Endothelial cell of umbilical vein (primary cell): ENCODE results near the gene AKAP11. TPM values are rescaled to one million over a fixed set of nuclear protein-coding genes. Genes with fewer than 3 reads are reported as not detected.

Source experiments
- BruUV-seq: library from RNA; stranded (reverse); fragments of 400-500 nt; replicated peaks from 2 replicates; lab custom pipeline; 2021; lab: Mats Ljungman, UMichigan
- CTCF ChIA-PET: fragments of 300-600, 350-600 bp; sonication (Branson Sonifier 250); formaldehyde crosslinking; loops from one replicate; lab custom pipeline; 2021; ENCODE audit warnings: antibody characterized with exemption, inconsistent platforms; lab: Charles Lee
- POLR2A ChIA-PET: fragments of 300-600, 350-600 bp; sonication (Branson Sonifier 250); formaldehyde crosslinking; loops from one replicate; lab custom pipeline; 2021; ENCODE audit warnings: antibody characterized with exemption, inconsistent platforms; lab: Charles Lee
- DNase-seq: peaks from one replicate; pipeline ENCODE4 v3.0.0-alpha.2; 2011; ENCODE audit warnings: low read depth, low spot score
- FAIRE-seq: peaks from 2 replicates; lab custom pipeline; 2011; peaks lifted over from hg19 to GRCh38; lab: Jason Lieb, UNC
- H2AFZ ChIP-seq: 2 replicates; pipeline ENCODE4 v1.6.0; 2012; ENCODE audit warnings: low read depth, low read length, control low read depth, inconsistent platforms
- H3K27ac ChIP-seq: 2 replicates; pipeline ENCODE4 v1.5.1; 2011; ENCODE audit warnings: low read depth, mild to moderate bottlenecking, control low read depth, low read length, moderate library complexity; ENCODE audit not compliant: insufficient read depth
- H3K27me3 ChIP-seq, 2 experiments: 2 replicates each; pipeline versions ENCODE4 v1.6.0 to v1.6.1; 2011; ENCODE audit warnings: low read length in 2 of 2, mixed read lengths in 1 of 2; ENCODE audit not compliant: control insufficient read depth in 2 of 2, insufficient read depth in 2 of 2
- H3K36me3 ChIP-seq, 2 experiments: 2 replicates in 1 of 2; 3 replicates in 1 of 2; pipeline ENCODE4 v1.5.1; 2011; ENCODE audit warnings: low read length in 2 of 2, mild to moderate bottlenecking in 1 of 2, moderate library complexity in 1 of 2; ENCODE audit not compliant: control insufficient read depth in 2 of 2, insufficient read depth in 2 of 2; ENCODE audit errors: extremely low read depth in 1 of 2
- H3K4me1 ChIP-seq: 3 replicates; pipeline ENCODE4 v1.5.1; 2011; ENCODE audit warnings: mild to moderate bottlenecking, low read length; ENCODE audit not compliant: control insufficient read depth, insufficient read depth; ENCODE audit errors: extremely low read depth
- H3K4me2 ChIP-seq: 2 replicates; pipeline ENCODE4 v1.6.1; 2011; ENCODE audit warnings: low read length, control low read depth, mixed read lengths; ENCODE audit not compliant: insufficient read depth
- H3K4me3 ChIP-seq, 3 experiments: fragments of 200-600 bp in 1 of 3; sonication (generic), shearing (Covaris generic) in 1 of 3; replicated peaks in 1 of 3; 2 replicates each; pipeline ENCODE4 v1.5.1; 2011 to 2016; ENCODE audit warnings: control low read depth in 3 of 3, low read length in 3 of 3, mild to moderate bottlenecking in 2 of 3, inconsistent platforms in 1 of 3, low read depth in 1 of 3, moderate library complexity in 1 of 3; ENCODE audit not compliant: insufficient read depth in 1 of 3
- H3K79me2 ChIP-seq: 2 replicates; pipeline ENCODE4 v1.6.0; 2012; ENCODE audit warnings: low read length, inconsistent platforms; ENCODE audit not compliant: control insufficient read depth, insufficient read depth
- H3K9ac ChIP-seq: replicated peaks from 2 replicates; pipeline ENCODE3; 2011; ENCODE audit warnings: low read length, control low read depth; ENCODE audit not compliant: insufficient read depth; ENCODE audit errors: extremely low read depth
- H3K9me1 ChIP-seq: replicated peaks from 3 replicates; pipeline ENCODE4 v1.6.0; 2011; ENCODE audit warnings: mild to moderate bottlenecking, low read length; ENCODE audit not compliant: control insufficient read depth, insufficient read depth; ENCODE audit errors: extremely low read depth
- H3K9me3 ChIP-seq: replicated peaks from 2 replicates; pipeline ENCODE4 v1.5.1; 2012; ENCODE audit warnings: low read length, inconsistent platforms; ENCODE audit not compliant: control insufficient read depth, insufficient read depth
- H4K20me1 ChIP-seq: replicated peaks from 2 replicates; pipeline ENCODE3; 2011; ENCODE audit warnings: mild to moderate bottlenecking, low read length; ENCODE audit not compliant: control insufficient read depth, insufficient read depth; ENCODE audit errors: extremely low read depth
- CTCF ChIP-seq, 2 donors: IDR thresholded peaks; 1 replicate in 1 of 2; 2 replicates in 1 of 2; pipeline ENCODE4 v1.5.1; 2011; ENCODE audit warnings: low read length in 2 of 2, mild to moderate bottlenecking in 2 of 2, moderate library complexity in 2 of 2, control low read depth in 1 of 2, inconsistent platforms in 1 of 2, low read depth in 1 of 2; ENCODE audit not compliant: insufficient read depth in 1 of 2; ENCODE audit errors: extremely low read depth in 1 of 2
- EZH2 ChIP-seq: IDR thresholded peaks from 2 replicates; pipeline ENCODE4 v1.6.1; 2012; ENCODE audit warnings: borderline replicate concordance, low read depth, mild to moderate bottlenecking, moderate library complexity, low read length, inconsistent platforms; ENCODE audit not compliant: severe bottlenecking
- FOS ChIP-seq: IDR thresholded peaks from 2 replicates; pipeline ENCODE4 v1.6.1; 2011; ENCODE audit warnings: mild to moderate bottlenecking, low read length, moderate library complexity, borderline replicate concordance; ENCODE audit not compliant: insufficient read depth
- GATA2 ChIP-seq: IDR thresholded peaks from 2 replicates; pipeline ENCODE4 v1.7.0; 2011; ENCODE audit warnings: low read depth, mild to moderate bottlenecking, moderate library complexity, mixed read lengths, low read length; ENCODE audit not compliant: insufficient read length, insufficient read depth
- JUN ChIP-seq: IDR thresholded peaks from 2 replicates; pipeline ENCODE4 v1.6.1; 2011; ENCODE audit warnings: borderline replicate concordance, low read depth; ENCODE audit not compliant: insufficient read length, insufficient read depth
- MYC ChIP-seq: IDR thresholded peaks from one replicate; pipeline ENCODE4 v1.6.1; 2011; ENCODE audit warnings: mild to moderate bottlenecking, low read depth, low read length
- POLR2A ChIP-seq: IDR thresholded peaks from 2 replicates; pipeline ENCODE4 v1.6.1; 2012; ENCODE audit warnings: low read depth, mild to moderate bottlenecking, control low read depth, low read length
- POLR2AphosphoS5 ChIP-seq: IDR thresholded peaks from 2 replicates; pipeline ENCODE4 v1.6.1; 2012; ENCODE audit warnings: low read depth, mild to moderate bottlenecking, control low read depth, low read length, moderate library complexity; ENCODE audit not compliant: insufficient read depth
- dilution Hi-C: fragments of 300-500 bp; cut with MboI; formaldehyde crosslinking; loops from one replicate; pipeline ENCODE4 v1.15.0; 2019; ENCODE audit warnings: low sequenced_read_pairs; ENCODE audit not compliant: extremely low pct_ligation_motif_present
- intact Hi-C: fragments of 100-400 bp; cut with micrococcal nuclease; formaldehyde crosslinking; loops from one replicate; pipeline ENCODE4 v1.10.0; 2022
- polyA plus RNA-seq, 4 experiments: library from polyadenylated mRNA; depleted of rRNA in 3 of 4; stranded (reverse) in 3 of 4; unstranded in 1 of 4; fragments of >200 nt; gene quantifications; 2 replicates each; pipeline versions ENCODE4 v1.2.1 to v1.2.3, GENCODE V29; 2011 to 2012; ENCODE audit warnings: missing spikeins in 1 of 4
- total RNA-seq: library from RNA; stranded (reverse); gene quantifications from 2 replicates; pipeline ENCODE4 v1.2.3, GENCODE V29; 2021
- TF ChIP-seq, protein P1 (sequence below): IDR thresholded peaks from 2 replicates; pipeline ENCODE4 v1.6.1; 2011; ENCODE audit not compliant: insufficient read depth, insufficient read length

The AKAP11 gene
- total and polyA plus RNA-seq, 2 donors (not counting 3 experiments of a cell fraction or from before 2014, with no cell fraction given): 4.9 to 20.2 TPM

DNA sequence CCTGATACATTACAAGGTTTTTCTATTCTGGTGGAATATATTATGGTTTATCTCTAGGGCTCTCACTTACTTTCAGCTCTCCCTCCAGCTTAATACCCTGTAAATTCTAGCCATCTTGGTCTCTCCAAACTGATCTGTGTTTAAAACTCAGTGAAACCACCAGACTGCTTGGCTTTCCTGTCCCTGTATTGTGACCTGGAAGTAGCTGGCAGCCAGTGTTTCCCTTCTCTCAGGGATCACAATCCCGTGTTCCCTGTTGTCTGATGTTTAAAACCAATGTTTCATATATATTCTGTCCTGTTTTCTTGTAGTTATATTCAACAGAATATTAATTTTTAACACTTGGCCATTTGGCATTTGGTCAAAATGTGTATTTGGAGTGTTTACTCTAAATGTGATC, 8.0 kb downstream of the AKAP11 start:
- Histone ChIP-seq H3K9ac (no peak overlapping the region), H3K27ac (no peak overlapping the region), H3K9me1 (no peaks in the 10 kb centered on the region), H3K4me2 (peak overlapping the region; percentile 31), H3K4me1 (peaks cover 6% of the 10 kb centered on the region), H3K36me3 (no peaks in the 10 kb centered on the region), H3K79me2 (peaks cover 62% of the 10 kb centered on the region), H2AFZ (no peak overlapping the region), H3K9me3 (no peaks in the 10 kb centered on the region), H3K27me3 (no peaks in the 10 kb centered on the region), H4K20me1 (no peaks in the 10 kb centered on the region), H3K4me3 (no peak overlapping the region)
- no peak for FAIRE-seq
- TF ChIP-seq MYC: no peak
- TF ChIP-seq CTCF (IDR thresholded peaks at IDR 0.05; ENCODE audit: extremely low read depth in 1 of 2, insufficient read depth in 1 of 2, low read depth in 1 of 2, low read length in 2 of 2): no peak
- no peak for TF ChIP-seq EZH2
- no peak for TF ChIP-seq POLR2A
- TF ChIP-seq POLR2AphosphoS5: no peak
- no peak for TF ChIP-seq JUN
- TF ChIP-seq GATA2: no peak
- TF ChIP-seq, protein P1, sequence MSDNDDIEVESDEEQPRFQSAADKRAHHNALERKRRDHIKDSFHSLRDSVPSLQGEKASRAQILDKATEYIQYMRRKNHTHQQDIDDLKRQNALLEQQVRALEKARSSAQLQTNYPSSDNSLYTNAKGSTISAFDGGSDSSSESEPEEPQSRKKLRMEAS: no peak
- TF ChIP-seq FOS: no peak
- ChIA-PET POLR2A (no interaction called here), CTCF (interaction anchor here (1.0 kb wide), 1 partner anchor 8 kb away, joined by 3 read pairs; the partner anchor contains the start of gene AKAP11)
- DNase-seq: peak; percentile 75
- intact Hi-C loops: no loop called here
- dilution Hi-C loops: no loop called here
- no TSS peak for BruUV-seq
